ENCODE measurements around the gene LSS. TPM values are rescaled to one million over a fixed set of nuclear protein-coding genes. Genes with fewer than 3 reads are reported as not detected.

The LSS gene
- total RNA-seq, 1 donor from 2014 or later, result 69.8 TPM

DNA sequence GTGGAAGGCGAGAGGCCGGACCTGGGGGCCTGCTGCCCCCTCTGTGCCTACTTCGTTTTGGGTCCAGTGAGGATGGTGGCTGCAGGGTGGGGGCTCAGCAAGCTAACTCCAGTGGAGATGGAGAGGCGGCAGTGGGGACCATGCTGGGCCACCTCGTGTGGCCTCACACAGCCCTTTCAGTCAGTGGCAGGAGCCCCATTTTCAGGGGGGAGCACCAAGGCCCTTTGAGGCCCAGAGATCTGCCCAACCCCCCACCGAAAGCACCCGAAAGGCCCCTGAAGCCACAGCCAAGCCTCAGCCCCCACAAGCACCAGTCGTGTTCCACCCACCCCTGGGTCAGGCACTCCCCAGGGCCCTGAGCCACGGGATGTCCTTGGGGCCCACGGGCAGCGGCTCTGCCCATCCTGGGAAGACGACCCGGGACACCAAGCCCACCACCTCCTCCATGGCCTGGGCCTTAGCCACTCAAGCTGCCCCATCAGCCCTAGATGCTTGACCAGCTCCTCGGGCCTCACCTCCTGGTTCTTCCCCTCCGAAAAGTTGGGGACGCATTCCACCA, 73.5 kb downstream of the LSS start:
- DNase-seq (ENCODE audit: low read depth, low spot score), result no peak

GRCh38 chr21:46154155-46154954, 74.2 kb downstream of the LSS start:
- no peak for DNase-seq (ENCODE audit: low read depth, low spot score)

GRCh38 chr21:46153247-46154154, 75.1 kb downstream of the LSS start:
- DNase-seq (ENCODE audit: low read depth, low spot score), result peak; percentile 13

DNA sequence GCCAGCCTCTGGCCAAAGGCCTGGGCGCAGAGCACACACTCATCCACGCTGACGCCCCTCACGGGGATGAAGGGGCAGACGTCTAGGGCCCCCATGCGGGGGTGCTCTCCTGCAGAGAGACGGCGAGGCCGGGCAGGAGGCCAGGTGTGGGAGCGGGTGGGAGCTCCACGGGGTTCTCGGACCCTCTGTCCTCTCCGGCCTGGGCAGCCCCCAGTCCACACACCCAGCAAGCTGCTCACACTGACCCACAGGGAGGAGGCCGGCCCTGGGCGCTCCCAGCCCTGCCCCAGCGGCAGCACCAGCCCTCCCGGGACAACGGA, 75.7 kb downstream of the LSS start:
- no peak for DNase-seq (ENCODE audit: low read depth, low spot score)

DNA sequence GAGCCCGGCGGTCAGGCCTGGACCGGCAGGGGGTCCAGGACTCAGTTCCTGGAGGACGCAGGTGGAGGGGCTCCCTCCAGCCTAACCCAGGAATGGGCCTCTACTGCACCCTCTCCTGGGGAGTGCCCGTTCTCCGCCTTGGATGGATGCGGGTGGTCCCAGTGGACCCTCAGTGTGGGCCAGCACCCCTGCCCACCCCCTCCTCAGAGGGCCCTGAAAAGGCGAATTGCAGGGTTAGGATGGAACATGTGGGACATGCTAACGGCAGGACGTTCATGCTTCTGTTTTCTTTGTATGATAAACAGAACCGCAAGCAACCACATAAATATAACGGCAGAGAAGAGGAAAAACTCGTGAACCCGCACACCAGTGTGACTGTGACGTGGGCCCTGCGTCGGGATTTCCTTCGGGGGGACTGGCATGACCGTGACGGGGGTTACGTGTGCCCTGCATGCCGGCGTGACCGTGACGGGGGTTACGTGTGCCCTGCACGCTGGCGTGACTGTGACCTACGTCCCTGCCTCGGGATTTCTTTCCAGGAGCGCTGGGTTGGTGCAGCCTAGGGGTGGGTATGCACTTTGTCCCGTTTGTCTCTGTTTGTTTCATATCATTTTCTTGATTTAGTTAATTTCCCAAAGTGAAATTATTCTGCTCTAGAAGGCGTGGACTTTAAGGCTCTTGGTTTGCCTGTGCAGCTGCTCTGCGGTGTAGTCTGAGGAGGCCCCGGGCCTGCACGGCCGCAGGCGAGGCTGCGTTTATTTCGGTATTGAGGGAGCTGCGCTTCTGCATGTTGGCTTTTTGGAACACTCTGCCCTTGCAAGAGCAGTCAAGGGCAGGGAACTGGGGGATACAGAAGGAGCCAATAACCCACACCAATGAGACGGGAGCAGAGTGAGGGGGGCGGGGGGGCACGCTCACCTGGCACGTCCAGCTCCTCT, 76.3 kb downstream of the LSS start:
- no peak for DNase-seq (ENCODE audit: low read depth, low spot score)

DNA sequence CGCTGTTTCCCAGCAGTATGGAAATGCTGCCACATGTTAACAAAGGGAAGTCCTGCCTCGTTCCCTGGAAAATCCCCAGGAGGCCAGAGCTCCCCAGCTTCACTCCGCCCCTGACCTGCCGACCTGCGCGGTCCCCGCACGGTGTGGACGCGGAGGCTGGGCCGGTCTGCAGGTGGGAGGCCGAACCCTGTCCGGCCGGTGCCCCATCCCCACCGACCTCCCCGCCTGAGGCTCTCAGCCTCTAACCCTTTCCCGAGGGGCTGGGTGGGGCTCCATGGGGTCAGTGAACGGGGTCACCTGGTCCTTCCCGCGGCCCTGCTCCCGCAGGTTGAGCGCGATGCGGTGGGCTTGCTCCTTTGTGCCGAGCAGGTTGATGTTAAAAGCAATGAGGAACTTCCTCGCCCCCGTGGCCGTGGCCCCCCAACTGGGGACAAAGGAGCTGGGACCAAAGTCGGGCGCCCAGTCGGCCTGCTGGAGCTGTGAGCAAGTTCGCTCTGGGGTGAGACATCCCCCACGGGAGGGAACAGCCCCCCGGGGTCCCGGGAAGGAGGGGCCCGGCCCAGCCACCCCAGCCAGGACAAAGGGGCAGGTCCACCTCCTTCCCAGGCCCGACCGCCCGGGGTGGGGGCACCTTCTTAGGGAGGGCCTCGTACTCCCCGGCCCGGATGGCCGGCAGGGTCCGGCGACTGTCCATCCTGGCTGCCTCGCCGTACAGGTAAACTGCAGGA, 77.1 kb downstream of the LSS start:
- DNase-seq (ENCODE audit: low read depth, low spot score), result no peak

DNA sequence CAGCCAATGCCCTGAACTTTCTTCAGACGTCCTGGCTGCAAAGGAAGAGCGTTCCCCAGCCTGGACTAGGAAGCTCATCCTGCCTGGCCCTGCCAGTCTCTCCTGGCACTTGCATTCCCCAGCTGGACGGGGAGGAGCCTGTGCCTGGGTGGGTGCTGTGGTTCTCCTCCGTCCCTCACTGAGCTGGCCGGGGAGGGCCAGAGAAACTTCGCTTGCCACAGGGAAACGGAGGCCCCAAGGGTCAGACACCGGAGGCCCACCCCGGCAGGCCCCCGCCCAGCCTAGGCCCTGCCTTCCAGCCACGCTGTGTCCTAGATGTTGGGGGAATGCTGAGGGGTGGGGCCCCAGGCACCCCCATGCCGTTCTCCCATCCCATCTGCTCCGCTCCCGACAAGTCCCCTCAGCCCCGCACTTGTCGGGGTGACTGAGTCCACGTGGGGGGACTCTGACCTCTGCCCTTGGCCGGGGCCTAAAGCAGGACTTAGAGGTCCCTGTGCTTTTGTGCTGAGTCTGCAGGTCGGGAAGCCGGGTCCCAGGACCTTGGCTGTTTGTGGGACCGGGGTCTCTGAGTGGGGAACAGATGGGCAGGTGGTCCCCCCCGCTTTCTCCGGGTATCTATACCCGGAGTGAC, 78.0 kb downstream of the LSS start:
- DNase-seq (ENCODE audit: low read depth, low spot score), result no peak

DNA sequence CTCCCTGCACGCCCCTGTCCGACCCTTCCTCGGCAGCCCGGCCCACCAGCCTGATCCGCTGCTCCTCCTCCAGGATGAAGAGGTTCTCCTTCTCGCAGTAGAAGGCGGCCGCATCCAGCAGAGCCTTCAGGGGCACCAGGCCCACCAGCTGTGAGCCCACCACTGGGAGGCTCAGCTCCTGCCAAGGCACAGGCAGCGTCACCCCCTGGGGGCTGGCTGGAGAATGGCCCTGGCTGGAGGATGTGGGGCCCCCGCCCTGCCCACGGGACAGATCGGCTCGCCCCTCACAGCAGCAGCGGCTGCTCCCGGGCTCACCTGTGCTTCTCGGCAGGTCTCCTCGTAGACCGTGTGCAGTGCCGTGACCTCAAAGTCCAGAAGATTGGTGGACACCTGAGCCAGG, 78.5 kb downstream of the LSS start:
- DNase-seq (ENCODE audit: low read depth, low spot score), result no peak

DNA sequence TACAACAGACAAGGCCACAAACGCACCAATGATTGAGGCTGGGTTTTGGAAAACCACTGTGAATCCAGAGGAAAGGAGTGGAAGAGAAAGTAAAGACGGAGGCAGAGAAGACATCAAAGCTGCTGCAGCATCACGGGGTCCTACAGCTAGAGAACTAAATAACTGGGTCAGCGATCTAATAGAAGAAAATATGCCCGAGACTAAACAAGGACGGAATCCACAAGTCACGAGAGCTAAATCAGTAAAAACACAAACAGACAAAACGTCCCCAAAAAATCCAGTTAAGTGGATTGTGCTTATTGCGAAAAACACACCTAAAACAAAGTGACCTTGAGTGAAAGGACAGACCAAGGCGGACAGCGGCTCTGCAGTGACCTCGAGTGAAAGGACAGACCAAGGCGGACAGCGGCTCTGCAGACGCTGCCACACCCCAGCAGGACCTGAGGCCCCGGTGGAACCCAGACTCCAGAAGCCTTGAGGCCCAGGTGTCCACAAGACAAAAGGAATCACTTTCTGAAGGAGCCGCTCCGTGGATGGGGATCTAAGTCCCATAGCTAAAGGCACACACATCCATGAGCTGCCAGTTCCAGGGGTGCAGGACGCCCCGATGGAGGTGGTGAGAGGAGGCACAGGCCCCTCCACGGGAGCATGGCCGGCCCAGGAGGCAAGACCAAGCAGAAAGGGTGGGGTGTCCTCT, 79.2 kb downstream of the LSS start:
- DNase-seq (ENCODE audit: low read depth, low spot score), result no peak

GRCh38 chr21:46148106-46148505, 80.5 kb downstream of the LSS start:
- DNase-seq (ENCODE audit: low read depth, low spot score), result no peak

DNA sequence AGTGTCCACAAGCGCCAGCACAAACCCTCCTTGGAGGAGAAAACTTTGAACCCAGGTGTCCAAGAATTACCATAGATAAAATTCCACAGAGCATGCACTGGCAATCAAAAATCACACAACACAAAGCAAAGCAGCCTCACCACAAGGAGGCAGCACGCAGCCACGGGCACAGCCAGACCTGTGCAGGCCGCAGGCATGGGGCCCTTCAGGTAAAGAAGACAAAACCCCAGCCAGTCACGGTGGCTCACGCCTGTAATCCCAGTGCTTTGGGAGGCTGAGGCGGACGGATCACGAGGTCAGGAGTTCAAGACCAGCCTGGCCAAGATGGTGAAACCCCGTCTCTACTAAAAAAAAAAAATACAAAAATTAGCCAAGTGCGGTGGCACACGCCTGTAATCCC, 81.1 kb downstream of the LSS start:
- DNase-seq (ENCODE audit: low read depth, low spot score), result peak; percentile 5

- DNase-seq (ENCODE audit: low read depth, low spot score), result no peak
These were observed 81.7 kb downstream of the LSS start for GRCh38 chr21:46146856-46147255.

GRCh38 chr21:46145840-46146691, 82.5 kb downstream of the LSS start:
- DNase-seq (ENCODE audit: low read depth, low spot score), result no peak

DNA sequence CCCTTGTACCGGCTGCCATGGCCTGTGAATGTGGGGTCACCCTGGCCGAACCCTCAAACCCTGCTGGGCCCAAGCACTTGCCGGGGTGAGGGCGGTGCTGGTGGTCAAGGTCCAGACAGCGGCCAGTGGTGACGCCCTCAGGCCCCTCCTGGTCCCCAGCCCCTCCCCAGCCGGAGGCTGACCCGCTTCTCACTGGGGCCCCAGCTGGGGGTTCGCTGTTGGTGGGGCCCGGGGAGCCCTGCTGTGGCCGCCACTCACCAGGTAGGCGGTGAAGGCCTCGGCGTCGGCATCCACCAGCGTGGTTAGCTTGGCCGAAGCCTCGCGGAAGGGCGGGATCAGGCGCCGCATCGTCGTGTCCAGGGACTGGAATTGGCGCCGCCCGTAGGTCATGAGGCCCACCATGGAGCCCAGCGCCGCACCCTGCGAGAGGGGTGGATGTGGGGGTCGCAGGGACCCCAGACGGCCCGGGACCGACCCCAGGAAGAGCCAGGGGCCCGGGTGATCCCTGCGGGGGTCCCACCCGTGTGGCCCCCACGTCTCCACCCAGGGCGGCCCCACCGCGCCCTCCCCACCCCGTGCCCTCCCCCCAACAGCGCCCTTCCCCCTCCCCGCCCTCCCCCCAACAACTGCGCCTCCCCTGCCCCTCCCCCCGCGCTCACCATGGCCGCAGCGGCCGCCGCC, 83.3 kb downstream of the LSS start:
- DNase-seq (ENCODE audit: low read depth, low spot score), result no peak

- DNase-seq (ENCODE audit: low read depth, low spot score), result no peak
These were observed 84.0 kb downstream of the LSS start for GRCh38 chr21:46144464-46145070.

GRCh38 chr21:46142582-46143473, 85.7 kb downstream of the LSS start:
- DNase-seq (ENCODE audit: low read depth, low spot score), result no peak
